Endodermal cell (in vitro differentiated cells): Measurements from ENCODE around the gene WDR26. TPM values are rescaled to one million over a fixed set of nuclear protein-coding genes. Genes with fewer than 3 reads are reported as not detected.

Experiments
- DNase-seq: peaks from one replicate; pipeline ENCODE4 v3.0.0-alpha.2; 2017
- H3K27ac ChIP-seq: 2 replicates; pipeline ENCODE4 v1.5.1; 2013; ENCODE audit warnings: mild to moderate bottlenecking, low read depth, low read length, moderate library complexity
- H3K27me3 ChIP-seq: 2 replicates; pipeline ENCODE4 v1.6.1; 2013; ENCODE audit warnings: mild to moderate bottlenecking, low read length, moderate library complexity; ENCODE audit not compliant: insufficient read depth, control insufficient read depth, poor library complexity, severe bottlenecking
- H3K36me3 ChIP-seq: 2 replicates; pipeline ENCODE4 v1.7.0; 2013; ENCODE audit warnings: mild to moderate bottlenecking, low read length, moderate library complexity; ENCODE audit not compliant: control insufficient read depth, insufficient read depth
- H3K4me1 ChIP-seq: one replicate; pipeline ENCODE4 v1.7.0; 2013; ENCODE audit warnings: low read length; ENCODE audit not compliant: control insufficient read depth, insufficient read depth
- H3K4me3 ChIP-seq: 2 replicates; pipeline ENCODE4 v1.5.1; 2013; ENCODE audit warnings: mild to moderate bottlenecking, low read length, moderate library complexity
- H3K9ac ChIP-seq: 2 replicates; pipeline ENCODE4 v1.6.1; 2013; ENCODE audit warnings: mild to moderate bottlenecking, low read length, moderate library complexity; ENCODE audit not compliant: poor library complexity, severe bottlenecking; ENCODE audit errors: extremely low read depth
- H3K9me3 ChIP-seq: 2 replicates; pipeline ENCODE4 v1.6.1; 2013; ENCODE audit warnings: mild to moderate bottlenecking, low read length, moderate library complexity; ENCODE audit not compliant: control insufficient read depth
- H3K27ac Mint-ChIP-seq: 2 replicates; pipeline ENCODE4 v1.8.0; 2020; ENCODE audit warnings: mixed read lengths
- H3K27me3 Mint-ChIP-seq: 2 replicates; pipeline ENCODE4 v1.8.0; 2021; ENCODE audit warnings: mild to moderate bottlenecking, mixed read lengths; ENCODE audit not compliant: insufficient read depth
- H3K36me3 Mint-ChIP-seq: 2 replicates; pipeline ENCODE4 v1.8.0; 2020; ENCODE audit warnings: low read depth, mixed read lengths
- H3K4me1 Mint-ChIP-seq: 2 replicates; pipeline ENCODE4 v1.8.0; 2020; ENCODE audit warnings: mixed read lengths
- H3K4me3 Mint-ChIP-seq: 2 replicates; pipeline ENCODE4 v1.8.0; 2020; ENCODE audit warnings: mild to moderate bottlenecking, moderate library complexity, mixed read lengths
- H3K9me3 Mint-ChIP-seq: 2 replicates; pipeline ENCODE4 v1.8.0; 2020; ENCODE audit warnings: mild to moderate bottlenecking, mixed read lengths
- CTCF ChIP-seq: fragments of 200-600 bp; sonication (generic); conservative IDR thresholded peaks from 2 replicates; pipeline ENCODE4 v1.5.0; 2021; ENCODE audit warnings: antibody characterized with exemption, mild to moderate bottlenecking
- WGBS, 2 experiments: methylation state at CpG; one replicate each; pipeline versions ENCODE4 v1.1.5 to v1.1.7; 2013; ENCODE audit warnings: missing lambda C conversion rate in 2 of 2, mixed read lengths in 1 of 2; ENCODE audit not compliant: insufficient coverage in 1 of 2, insufficient read length in 1 of 2; 5-methylcytosine and 5-hydroxymethylcytosine counted together
- microRNA-seq: library from miRNA; unstranded; fragments of <30 nt; microRNA quantifications from one replicate; pipeline ENCODE4 v1.2.0, GENCODE V29; 2020; ENCODE audit warnings: borderline microRNAs expressed
- total RNA-seq, 2 donors: library from RNA; stranded (reverse); fragmentation: NEBNext Ultra II Directional in 1 of 2; extraction: Animal tissue kit (Norgen Biotek cat#: 25700) in 1 of 2; gene quantifications; 2 replicates in 1 of 2; 3 replicates in 1 of 2; pipeline ENCODE4 v1.2.1, GENCODE V29; 2021

The WDR26 gene
- total RNA-seq, 2 donors from 2014 or later = 75.9 to 79.0 TPM

- Histone ChIP-seq H3K4me1 (peaks cover 8% of the 10 kb centered on the region), H3K27me3 (no peaks in the 10 kb centered on the region), H3K36me3 (no peaks in the 10 kb centered on the region), H3K9ac (no peak overlapping the region), H3K9me3 (peaks cover 14% of the 10 kb centered on the region), H3K27ac (no peak overlapping the region), H3K4me3 (no peak overlapping the region)
- H3K4me1 Mint-ChIP-seq = peaks cover 5% of the 10 kb centered on the region
- H3K27ac Mint-ChIP-seq = no peak overlapping the region
- H3K36me3 Mint-ChIP-seq = peaks cover 1% of the 10 kb centered on the region
- DNase-seq = no peak
- H3K27me3 Mint-ChIP-seq = peaks cover 3% of the 10 kb centered on the region
- TF ChIP-seq CTCF = no peak
- WGBS, 2 experiments = 73 to 74% methylated on average over 4 of the region's 4 CpGs
- no peak overlapping the region for H3K4me3 Mint-ChIP-seq
- H3K9me3 Mint-ChIP-seq = peaks cover 19% of the 10 kb centered on the region
These were observed 96.3 kb downstream of the WDR26 start for GRCh38 chr1:224338150-224338838.

Small RNAs within 50 kb of the gene (microRNA-seq; reads per million reads assigned to microRNA genes)
- gene MIR4742 = 0.59 reads per million

Other genes starting within 250 kb of the WDR26 start
- 10 to 100 TPM; 42.4 TPM for gene NVL, start 104.6 kb downstream of the WDR26 start, total RNA-seq
- gene CNIH4, start 77.9 kb downstream of the WDR26 start, total RNA-seq = 10 to 100 TPM; 63.7 to 67.8 TPM
- gene CNIH3, start 181.5 kb upstream of the WDR26 start, total RNA-seq = 1 to 10 TPM; 4.5 to 6.6 TPM